Astrocyte (in vitro differentiated cells and primary cell): ENCODE data around the gene ESRP2. TPM values are rescaled to one million over a fixed set of nuclear protein-coding genes. Genes with fewer than 3 reads are reported as not detected.

ENCODE experiments used
- DNase-seq: peaks from one replicate; pipeline ENCODE4 v3.0.0-alpha.2; 2010; ENCODE audit warnings: low read depth
- FAIRE-seq: peaks from 2 replicates; lab custom pipeline; 2011; peaks lifted over from hg19 to GRCh38; lab: Jason Lieb, UNC
- H2AFZ ChIP-seq: 2 replicates; pipeline ENCODE4 v1.6.0; 2012; ENCODE audit warnings: low read depth, low read length, inconsistent platforms
- H3K27ac ChIP-seq: 2 replicates; pipeline ENCODE4 v1.5.1; 2011; ENCODE audit warnings: low read depth, low read length, inconsistent platforms
- H3K27me3 ChIP-seq: 2 replicates; pipeline ENCODE4 v1.6.0; 2011; ENCODE audit warnings: low read length, inconsistent platforms; ENCODE audit not compliant: insufficient read depth
- H3K36me3 ChIP-seq: 2 replicates; pipeline ENCODE4 v1.5.1; 2011; ENCODE audit warnings: low read length, inconsistent platforms; ENCODE audit not compliant: insufficient read depth
- H3K4me1 ChIP-seq: 2 replicates; pipeline ENCODE4 v1.5.1; 2011; ENCODE audit warnings: low read length, inconsistent platforms; ENCODE audit not compliant: insufficient read depth
- H3K4me2 ChIP-seq: 2 replicates; pipeline ENCODE4 v1.6.0; 2012; ENCODE audit warnings: low read length, inconsistent platforms
- H3K4me3 ChIP-seq: 2 replicates; pipeline ENCODE4 v1.5.1; 2011; ENCODE audit warnings: low read depth, mild to moderate bottlenecking, low read length, inconsistent platforms; ENCODE audit not compliant: insufficient read depth
- H3K79me2 ChIP-seq: 2 replicates; pipeline ENCODE4 v1.6.0; 2012; ENCODE audit warnings: mild to moderate bottlenecking, low read length, inconsistent platforms; ENCODE audit not compliant: insufficient read depth
- H3K9ac ChIP-seq: 2 replicates; pipeline ENCODE4 v1.6.0; 2012; ENCODE audit warnings: mild to moderate bottlenecking, low read length, inconsistent platforms
- H3K9me3 ChIP-seq: 2 replicates; pipeline ENCODE4 v1.5.1; 2012; ENCODE audit warnings: low read depth, mild to moderate bottlenecking, low read length, inconsistent platforms; ENCODE audit not compliant: insufficient read depth
- H4K20me1 ChIP-seq: 2 replicates; pipeline ENCODE4 v1.6.0; 2012; ENCODE audit warnings: low read length, inconsistent platforms; ENCODE audit not compliant: insufficient read depth
- H3K27ac Mint-ChIP-seq: one replicate; pipeline ENCODE4 v1.8.0; 2021; ENCODE audit warnings: mild to moderate bottlenecking, mixed read lengths; ENCODE audit not compliant: unreplicated experiment
- H3K27me3 Mint-ChIP-seq: one replicate; pipeline ENCODE4 v1.8.0; 2021; ENCODE audit warnings: low read depth, mixed read lengths; ENCODE audit not compliant: unreplicated experiment
- H3K36me3 Mint-ChIP-seq: one replicate; pipeline ENCODE4 v1.8.0; 2021; ENCODE audit warnings: low read depth, mixed read lengths; ENCODE audit not compliant: unreplicated experiment
- H3K4me1 Mint-ChIP-seq: one replicate; pipeline ENCODE4 v1.8.0; 2021; ENCODE audit warnings: low read depth, mixed read lengths; ENCODE audit not compliant: unreplicated experiment
- H3K4me3 Mint-ChIP-seq: one replicate; pipeline ENCODE4 v1.8.0; 2021; ENCODE audit warnings: mild to moderate bottlenecking, moderate library complexity, mixed read lengths; ENCODE audit not compliant: unreplicated experiment
- H3K9me3 Mint-ChIP-seq: one replicate; pipeline ENCODE4 v1.8.0; 2021; ENCODE audit warnings: mild to moderate bottlenecking, mixed read lengths; ENCODE audit not compliant: unreplicated experiment
- CTCF ChIP-seq: IDR thresholded peaks from 2 replicates; pipeline ENCODE4 v1.5.1; 2011; ENCODE audit warnings: low read depth, mild to moderate bottlenecking, inconsistent platforms, low read length, moderate library complexity; ENCODE audit not compliant: insufficient read depth
- EZH2 ChIP-seq: IDR thresholded peaks from 2 replicates; pipeline ENCODE4 v1.6.1; 2012; ENCODE audit warnings: mild to moderate bottlenecking, low read length, inconsistent platforms; ENCODE audit not compliant: insufficient read depth
- total RNA-seq: library from RNA; stranded (reverse); gene quantifications from 2 replicates; pipeline ENCODE4 v1.2.1, GENCODE V29; 2021

Gene ESRP2
- total RNA-seq, 1 donor from 2014 or later, result 5.1 TPM

- no peak overlapping the region for H3K9ac ChIP-seq
- peaks cover 19% of the 10 kb centered on the region for H3K4me1 Mint-ChIP-seq
- no peak overlapping the region for H3K4me2 ChIP-seq
- TF ChIP-seq EZH2 (no peak), CTCF (no peak)
- H3K36me3 Mint-ChIP-seq, result peaks cover 13% of the 10 kb centered on the region
- H3K9me3 Mint-ChIP-seq, result no peaks in the 10 kb centered on the region
- DNase-seq, result no peak
- no peak for FAIRE-seq
- no peaks in the 10 kb centered on the region for H3K27me3 Mint-ChIP-seq
- no peak overlapping the region for H3K4me3 ChIP-seq
- no peak overlapping the region for H2AFZ ChIP-seq
- no peaks in the 10 kb centered on the region for H3K27me3 ChIP-seq
- peaks cover 82% of the 10 kb centered on the region for H4K20me1 ChIP-seq
- H3K36me3 ChIP-seq, result peaks cover 6% of the 10 kb centered on the region
- no peak overlapping the region for H3K27ac ChIP-seq
- peaks cover 96% of the 10 kb centered on the region for H3K79me2 ChIP-seq
- no peaks in the 10 kb centered on the region for H3K9me3 ChIP-seq
- H3K4me1 ChIP-seq, result peaks cover 7% of the 10 kb centered on the region
- H3K27ac Mint-ChIP-seq, result no peak overlapping the region
- no peak overlapping the region for H3K4me3 Mint-ChIP-seq
These were observed 34.4 kb upstream of the ESRP2 start for GRCh38 chr16:68270353-68270752.

- Mint-ChIP-seq H3K4me3 (no peak overlapping the region), H3K27me3 (no peaks in the 10 kb centered on the region), H3K27ac (no peak overlapping the region), H3K36me3 (peaks cover 13% of the 10 kb centered on the region), H3K4me1 (peaks cover 19% of the 10 kb centered on the region), H3K9me3 (no peaks in the 10 kb centered on the region)
- Histone ChIP-seq H3K36me3 (peaks cover 6% of the 10 kb centered on the region), H4K20me1 (peaks cover 81% of the 10 kb centered on the region), H3K9me3 (no peaks in the 10 kb centered on the region), H3K4me2 (no peak overlapping the region), H3K27ac (no peak overlapping the region), H2AFZ (no peak overlapping the region), H3K79me2 (peaks cover 98% of the 10 kb centered on the region), H3K9ac (no peak overlapping the region), H3K4me1 (peaks cover 8% of the 10 kb centered on the region), H3K4me3 (no peak overlapping the region), H3K27me3 (no peaks in the 10 kb centered on the region)
- no peak for TF ChIP-seq EZH2
- no peak for TF ChIP-seq CTCF
- FAIRE-seq (no peak), DNase-seq (no peak)
These were observed 33.9 kb upstream of the ESRP2 start for GRCh38 chr16:68269793-68270192.

- Histone ChIP-seq H3K36me3 (no peaks in the 10 kb centered on the region), H3K4me1 (peaks cover 8% of the 10 kb centered on the region), H4K20me1 (peaks cover 62% of the 10 kb centered on the region), H3K27me3 (no peaks in the 10 kb centered on the region), H3K9ac (no peak overlapping the region), H3K4me3 (no peak overlapping the region), H3K4me2 (peak overlapping the region; percentile 11), H3K79me2 (peaks cover 89% of the 10 kb centered on the region), H3K27ac (no peak overlapping the region), H2AFZ (no peak overlapping the region), H3K9me3 (no peaks in the 10 kb centered on the region)
- no peaks in the 10 kb centered on the region for H3K9me3 Mint-ChIP-seq
- peaks cover 19% of the 10 kb centered on the region for H3K4me1 Mint-ChIP-seq
- H3K36me3 Mint-ChIP-seq, result peaks cover 8% of the 10 kb centered on the region
- TF ChIP-seq EZH2 (no peak), CTCF (no peak)
- no peak for FAIRE-seq
- peak overlapping the region; percentile 64 for H3K4me3 Mint-ChIP-seq
- DNase-seq, result no peak
- no peak overlapping the region for H3K27ac Mint-ChIP-seq
- no peaks in the 10 kb centered on the region for H3K27me3 Mint-ChIP-seq
These were observed 31.9 kb upstream of the ESRP2 start for GRCh38 chr16:68267612-68268405.
